ENCODE data around the gene SIRT4.

GRCh38 chr12:120323772-120324171 is 21.7 kb downstream of the SIRT4 start:
- TF ChIP-seq CTCF (IDR thresholded peaks at IDR 0.05) (no peak), AFF4 (CRISPR knock-in tag; IDR thresholded peaks at IDR 0.05; ENCODE audit: borderline replicate concordance) (no peak), HMGXB4 (CRISPR knock-in tag; IDR thresholded peaks at IDR 0.05) (no peak), E2F1 (CRISPR knock-in tag; IDR thresholded peaks at IDR 0.05) (no peak), MAX (CRISPR knock-in tag; IDR thresholded peaks at IDR 0.05) (no peak)
